ENCODE measurements around the gene CDY2A.
"Not testable (repeated sequence)": the region's sequence is repeated elsewhere in the genome, so short reads cannot be mapped to it uniquely, and the experiment has no call there.

DNA sequence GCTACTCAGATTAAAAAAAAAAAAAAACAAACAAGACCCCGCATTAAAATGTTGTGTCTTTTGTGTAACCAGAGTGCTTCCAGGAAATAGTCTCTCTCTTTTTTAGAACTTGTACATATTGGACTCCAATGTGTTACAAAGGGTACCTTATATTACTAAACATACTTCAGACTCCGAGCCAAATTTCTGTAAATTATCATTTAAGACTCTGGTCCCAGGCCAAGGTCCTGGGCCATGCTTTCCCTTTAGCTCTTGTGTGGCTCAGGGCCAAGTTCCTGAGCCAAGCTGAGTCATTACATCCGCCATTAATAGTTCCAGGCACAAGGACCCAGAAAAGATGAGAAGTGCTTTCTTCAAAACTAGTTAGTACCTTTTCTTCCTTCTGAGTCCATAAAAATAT, 4.6 kb downstream of the CDY2A start:
- not testable (repeated sequence) for TF ChIP-seq CTCF, POLR2A (IDR thresholded peaks at IDR 0.05)
